IPS DF 4.7 (cell line): ENCODE measurements around the gene ELMOD2.

Experiments
- DNase-seq: peaks from one replicate; pipeline ENCODE4 v3.0.0-alpha.2; 2013; ENCODE audit warnings: low spot score; ENCODE audit errors: extremely low read depth

The ELMOD2 gene

DNA sequence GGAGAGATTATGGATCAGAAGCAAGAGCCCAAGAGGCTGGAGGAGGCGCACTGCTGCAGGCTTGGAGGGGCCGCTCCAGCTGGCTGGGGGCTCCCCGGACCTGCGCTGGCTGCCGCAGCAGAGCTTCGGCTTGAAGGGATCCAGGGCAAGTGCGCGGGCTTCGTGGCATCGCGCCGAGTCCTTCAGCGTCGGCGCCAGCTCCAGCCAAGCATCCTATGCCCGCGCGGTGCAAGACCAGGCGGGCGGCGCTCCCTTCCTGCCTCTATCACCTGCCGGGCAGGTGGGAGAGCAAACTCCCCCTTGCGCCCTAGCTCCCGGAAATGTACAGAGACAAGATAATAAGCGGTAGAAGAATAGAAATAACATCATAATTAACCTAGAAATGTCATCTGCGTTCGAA lies 55.3 kb downstream of the ELMOD2 start:
- DNase-seq: no peak

- no peak for DNase-seq
Observed at GRCh38 chr4:140581078-140581477, 57.1 kb downstream of the ELMOD2 start.

GRCh38 chr4:140584439-140584838 lies 60.5 kb downstream of the ELMOD2 start:
- no peak for DNase-seq

GRCh38 chr4:140595065-140595464 lies 71.1 kb downstream of the ELMOD2 start:
- peak; percentile 36 for DNase-seq

GRCh38 chr4:140600408-140600807 lies 76.4 kb downstream of the ELMOD2 start:
- DNase-seq: no peak

- DNase-seq: no peak
Observed at GRCh38 chr4:140602714-140603113, 78.7 kb downstream of the ELMOD2 start.

DNA sequence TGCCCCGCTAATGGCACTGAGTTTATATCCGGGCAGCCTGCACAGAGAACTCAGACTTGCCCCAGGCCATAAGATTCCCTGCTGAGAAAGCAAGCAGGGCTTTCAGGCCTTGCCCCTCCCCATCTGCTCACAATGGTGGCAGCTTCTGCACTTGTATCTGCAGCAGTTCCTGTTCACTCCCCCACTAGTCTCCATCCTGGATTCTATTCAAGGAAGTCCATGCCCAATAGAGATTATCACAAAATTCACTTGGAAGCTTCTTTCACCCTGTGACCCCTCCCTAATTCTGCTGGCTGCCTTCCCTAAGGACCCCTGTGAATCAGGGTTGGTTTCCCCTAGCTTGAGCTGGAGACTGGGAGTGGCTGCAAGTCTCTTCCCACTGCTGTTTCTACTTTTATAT lies 79.3 kb downstream of the ELMOD2 start:
- DNase-seq: no peak
